HG03039 (cell line): ENCODE data around the gene GNAI3.
A peak's percentile ranks its signal among the peaks of the same experiment; 100 is the strongest.

ENCODE experiments used
- ATAC-seq: cut with Tn5 transposase; IDR thresholded peaks from one replicate; pipeline ENCODE4 v1.9.1; 2021; ENCODE audit warnings: mild to moderate bottlenecking, moderate library complexity; ENCODE audit not compliant: unreplicated experiment

The GNAI3 gene

DNA sequence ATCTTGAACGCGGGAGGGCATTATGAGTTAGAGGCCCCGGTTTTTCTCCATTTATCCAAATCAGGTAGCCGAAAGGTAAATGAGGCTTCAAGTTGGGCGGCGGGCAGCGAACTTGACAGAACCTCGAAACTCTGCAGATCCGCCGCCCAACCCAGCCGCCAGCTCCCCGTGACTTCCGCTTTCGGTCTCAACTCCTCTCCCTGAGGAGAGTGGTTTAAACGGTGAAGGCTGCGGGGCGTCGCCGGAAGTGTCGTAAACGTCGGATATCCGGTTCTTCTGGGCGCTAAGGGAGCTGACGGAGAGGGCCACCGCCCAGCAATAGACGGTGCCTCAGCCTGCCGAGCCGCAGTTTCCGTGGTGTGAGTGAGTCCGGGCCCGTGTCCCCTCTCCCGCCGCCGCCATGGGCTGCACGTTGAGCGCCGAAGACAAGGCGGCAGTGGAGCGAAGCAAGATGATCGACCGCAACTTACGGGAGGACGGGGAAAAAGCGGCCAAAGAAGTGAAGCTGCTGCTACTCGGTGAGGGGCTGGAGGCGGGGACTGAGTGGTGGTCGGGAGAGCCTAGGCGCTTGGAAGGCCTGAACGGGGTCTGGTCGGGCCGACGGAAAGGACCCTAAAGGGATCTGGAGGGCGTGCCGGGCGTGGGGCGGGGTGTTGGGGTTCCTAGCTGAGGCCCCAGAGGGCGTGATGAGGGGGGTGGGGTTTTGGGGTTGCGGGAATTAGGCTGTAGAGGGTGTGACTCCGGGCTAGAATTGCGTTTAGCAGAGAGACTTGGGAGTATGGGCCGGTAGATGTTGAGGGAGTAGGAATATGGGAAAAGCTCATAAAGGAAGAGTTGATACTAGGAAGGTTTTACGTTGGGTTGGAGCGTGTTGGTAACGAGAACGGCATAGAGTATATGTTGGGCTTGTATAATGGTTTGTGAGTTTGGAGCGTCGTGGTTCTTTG is at the start of gene GNAI3:
TSS of gene GNAI3 (plus strand) at position 295 of the 947 bp plus-strand sequence. CDS start at position 401, 106 bp downstream.
- ATAC-seq: peak; percentile 83

GRCh38 chr1:109499081-109499480 is 49.3 kb upstream of the GNAI3 start:
- ATAC-seq: no peak

GRCh38 chr1:109499661-109500536 is 48.5 kb upstream of the GNAI3 start:
- ATAC-seq: no peak

- no peak for ATAC-seq
These were observed 47.5 kb upstream of the GNAI3 start for GRCh38 chr1:109500941-109501381.

DNA sequence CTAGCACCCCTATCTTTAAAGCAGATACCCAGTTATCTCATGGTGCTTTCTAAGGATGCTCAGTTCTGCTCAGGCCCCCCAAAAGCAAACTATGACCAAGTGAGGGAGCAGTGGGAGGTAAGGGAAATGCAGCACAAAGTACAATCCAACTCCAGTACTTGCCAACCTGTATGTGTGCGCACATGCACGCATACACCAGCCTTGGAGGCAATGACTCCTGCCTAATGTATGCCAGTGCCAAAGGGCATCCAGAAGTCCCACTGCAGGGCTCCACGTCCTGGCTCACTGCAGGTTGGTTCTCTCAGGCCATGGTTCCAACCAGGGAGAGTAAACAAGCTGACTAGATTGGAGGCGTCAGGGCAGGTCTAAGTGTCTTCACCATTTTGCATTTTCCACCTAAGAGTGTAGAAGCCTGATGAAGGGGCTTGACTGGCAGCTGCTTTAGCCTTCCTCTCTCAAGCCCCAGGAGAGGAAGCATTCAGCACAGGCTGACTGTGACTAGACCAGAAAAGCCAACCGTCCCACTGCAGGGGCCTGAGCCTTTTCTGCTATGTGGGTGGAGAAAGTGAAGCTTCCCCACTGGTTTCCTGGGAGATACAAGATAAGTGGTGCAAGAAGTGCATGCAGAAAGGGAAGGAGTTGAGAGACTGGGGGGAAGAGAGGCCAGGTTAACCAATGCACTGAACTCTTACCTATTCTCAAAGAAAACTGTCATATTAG is 46.6 kb upstream of the GNAI3 start:
- no peak for ATAC-seq

GRCh38 chr1:109502364-109502851 is 46.0 kb upstream of the GNAI3 start:
- ATAC-seq: no peak

- no peak for ATAC-seq
These were observed 44.5 kb upstream of the GNAI3 start for GRCh38 chr1:109503935-109504334.

DNA sequence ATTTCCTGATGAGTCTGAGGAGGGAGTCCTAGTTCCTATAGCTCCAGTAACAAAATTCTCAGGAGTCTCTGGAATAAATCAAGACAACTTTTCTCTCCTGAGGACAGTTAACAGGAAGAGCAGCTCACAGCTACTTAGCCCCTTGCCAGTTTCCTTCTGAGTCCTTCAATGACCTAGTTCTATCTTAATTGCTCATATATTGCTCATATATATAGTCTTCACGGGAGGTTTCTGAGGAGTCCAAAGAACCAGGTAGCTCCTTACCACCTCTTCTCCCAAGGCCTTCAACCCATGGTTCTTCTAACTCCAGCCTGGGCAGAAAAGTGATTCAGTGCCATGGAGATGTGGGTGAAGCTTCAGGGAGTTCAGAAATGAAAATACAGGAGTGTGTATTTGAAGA is 43.4 kb upstream of the GNAI3 start:
- ATAC-seq: no peak

GRCh38 chr1:109508001-109508872 is 40.2 kb upstream of the GNAI3 start:
- no peak for ATAC-seq

GRCh38 chr1:109508873-109509175 is 39.6 kb upstream of the GNAI3 start:
- no peak for ATAC-seq

GRCh38 chr1:109509176-109510134 is 39.0 kb upstream of the GNAI3 start, which contains the start of gene AMIGO1:
Gene AMIGO1, minus strand, starts transcription at chr1:109509727. Its CDS starts 815 bp downstream, at chr1:109508912.
- ATAC-seq: peak; percentile 42

DNA sequence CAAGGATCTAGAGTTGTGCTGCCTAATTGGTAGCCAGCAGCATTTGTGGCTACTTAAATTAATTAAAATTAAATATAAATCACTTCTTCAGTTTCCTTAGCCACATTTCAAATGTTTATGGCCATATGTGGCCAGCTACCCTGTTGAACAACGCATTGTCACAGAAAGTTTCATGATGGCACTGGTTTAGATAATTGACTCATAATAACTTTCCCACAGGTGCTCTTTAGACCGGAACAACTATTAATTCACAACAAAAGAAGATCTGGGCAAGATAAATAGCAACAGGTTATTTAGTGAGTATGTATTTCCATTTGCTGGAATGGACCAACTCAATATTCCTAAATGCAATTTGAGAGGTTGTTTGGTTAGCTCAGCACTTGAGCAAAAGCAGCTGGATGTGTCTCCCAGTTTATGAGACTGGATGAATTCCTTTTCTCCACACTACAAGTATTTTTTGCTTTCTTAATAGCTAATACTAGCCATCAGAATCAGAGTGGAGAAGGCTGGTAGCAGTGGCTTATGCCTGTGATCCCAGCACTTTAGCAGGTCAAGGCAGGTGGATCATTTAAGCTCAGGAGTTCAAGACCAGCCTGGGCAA is 35.2 kb upstream of the GNAI3 start:
- ATAC-seq: no peak

DNA sequence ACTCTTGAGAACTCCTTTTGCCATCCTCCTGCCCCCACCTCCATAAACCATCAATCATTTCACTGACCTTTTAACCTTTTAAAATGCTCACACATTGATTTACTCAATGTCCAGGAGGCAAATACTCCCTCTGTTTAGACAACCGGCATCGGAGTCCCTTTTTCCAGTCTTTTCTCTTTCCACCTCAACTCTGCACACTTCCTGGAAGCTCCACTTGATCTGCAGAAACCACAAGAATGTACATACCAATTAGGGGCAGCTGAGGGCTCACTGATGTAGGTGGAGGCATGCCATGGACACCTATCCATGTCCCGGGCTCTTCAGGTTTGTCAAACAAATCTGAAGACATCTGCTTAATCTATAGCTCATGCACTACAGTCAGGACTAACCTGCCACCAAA is 33.6 kb upstream of the GNAI3 start:
- ATAC-seq: no peak

GRCh38 chr1:109516872-109517271 is 31.5 kb upstream of the GNAI3 start:
- no peak for ATAC-seq

DNA sequence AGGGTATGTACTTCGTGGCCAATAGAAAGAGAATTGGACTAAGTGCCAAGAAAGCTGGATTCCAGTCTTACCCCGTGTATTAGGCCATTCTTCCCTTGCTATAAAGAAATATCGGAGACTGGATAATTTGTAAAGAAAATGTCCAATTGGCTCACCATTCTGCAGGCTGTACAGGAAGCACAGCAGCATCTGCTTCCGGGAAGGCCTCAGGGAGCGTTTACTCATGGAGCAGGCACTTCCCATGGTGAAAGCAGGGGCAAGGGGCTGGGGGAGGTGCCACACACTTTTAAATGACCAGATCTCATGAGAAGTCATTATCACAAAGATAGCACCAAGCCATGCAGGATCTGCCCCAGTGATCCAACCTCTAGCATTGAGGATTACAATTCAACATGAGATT is 31.1 kb upstream of the GNAI3 start:
- ATAC-seq: no peak

DNA sequence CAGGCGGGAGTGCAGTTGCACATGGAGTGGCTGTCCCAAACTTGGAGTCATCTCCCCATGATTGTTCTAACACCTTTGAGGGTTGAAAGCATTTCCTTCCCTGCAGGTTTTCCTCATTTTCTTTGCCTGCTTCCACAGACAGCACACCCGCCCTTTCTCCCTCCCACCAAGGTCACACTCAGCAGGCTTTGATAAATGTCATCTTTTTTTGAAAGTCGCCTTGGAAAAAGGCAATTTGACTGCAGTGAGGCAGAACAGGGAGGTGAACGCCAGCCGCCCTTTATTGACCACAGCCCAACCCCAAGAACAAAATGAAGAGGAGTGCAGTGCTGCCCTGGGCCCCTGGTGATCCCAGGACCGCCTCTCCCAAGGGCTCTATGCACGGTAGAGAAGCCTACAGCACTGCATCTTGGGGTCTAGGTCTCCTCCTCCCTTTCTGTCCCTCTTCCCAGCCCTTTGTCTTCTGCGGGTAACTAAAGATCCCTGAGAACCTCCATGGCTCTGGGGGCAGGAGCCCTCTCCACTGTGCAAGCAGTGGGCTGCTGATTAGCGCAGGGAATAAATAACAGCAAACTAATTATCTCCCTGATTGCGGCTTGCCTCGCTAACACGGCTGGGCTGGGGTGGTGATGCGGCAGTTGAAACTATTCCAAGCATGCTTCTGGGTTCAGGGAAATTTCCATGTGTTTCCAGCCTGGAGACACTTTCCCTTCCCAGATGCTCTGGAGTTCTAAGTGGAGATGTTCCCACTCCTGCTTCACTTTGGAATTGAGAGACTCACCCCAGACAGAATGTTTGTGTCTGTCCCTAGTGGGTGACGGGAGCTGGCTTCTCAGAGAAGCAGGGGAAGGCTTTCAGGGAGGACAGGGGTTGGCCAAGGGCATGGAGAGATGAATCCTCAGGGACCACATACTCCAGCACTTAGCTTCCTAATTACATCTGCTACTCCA is 27.1 kb upstream of the GNAI3 start:
- no peak for ATAC-seq

GRCh38 chr1:109522026-109522425 is 26.4 kb upstream of the GNAI3 start:
- no peak for ATAC-seq
